ENCODE data around the gene DENND10.

DNA sequence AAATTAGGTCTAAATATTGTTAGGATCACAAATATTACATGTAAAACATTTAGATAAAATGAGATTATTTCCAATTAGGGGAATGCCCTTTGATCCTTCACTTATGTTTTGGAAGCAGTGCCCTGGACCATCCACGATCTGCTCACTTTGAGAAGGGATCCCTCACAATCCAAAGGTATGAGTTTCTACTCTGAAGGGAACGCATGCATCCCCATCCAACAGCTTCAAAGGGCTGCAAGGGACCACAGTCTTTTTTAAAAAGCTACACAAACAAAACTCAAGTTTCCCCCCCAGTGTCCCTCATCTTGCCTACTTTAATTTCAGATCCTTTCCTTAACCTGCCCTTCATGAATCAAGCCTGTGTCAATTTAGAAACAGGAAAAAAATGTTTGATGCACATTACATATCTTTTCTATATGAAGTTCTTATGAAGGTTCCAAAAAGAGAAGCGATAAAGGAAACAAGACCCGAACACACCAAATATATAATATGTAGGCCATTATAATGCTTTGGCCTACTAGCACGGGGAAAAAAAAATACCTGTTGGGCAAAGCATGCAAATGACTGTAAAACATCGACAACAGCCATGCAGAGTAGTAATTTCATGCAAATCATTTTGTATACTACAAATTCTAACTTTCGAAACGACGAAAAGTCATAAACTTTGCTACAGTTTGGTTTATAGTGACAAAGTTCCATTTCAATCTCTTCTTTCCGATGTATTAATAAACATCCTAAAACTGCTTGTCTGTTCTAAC, 25.3 kb upstream of the DENND10 start:
- TF ChIP-seq, protein P1, sequence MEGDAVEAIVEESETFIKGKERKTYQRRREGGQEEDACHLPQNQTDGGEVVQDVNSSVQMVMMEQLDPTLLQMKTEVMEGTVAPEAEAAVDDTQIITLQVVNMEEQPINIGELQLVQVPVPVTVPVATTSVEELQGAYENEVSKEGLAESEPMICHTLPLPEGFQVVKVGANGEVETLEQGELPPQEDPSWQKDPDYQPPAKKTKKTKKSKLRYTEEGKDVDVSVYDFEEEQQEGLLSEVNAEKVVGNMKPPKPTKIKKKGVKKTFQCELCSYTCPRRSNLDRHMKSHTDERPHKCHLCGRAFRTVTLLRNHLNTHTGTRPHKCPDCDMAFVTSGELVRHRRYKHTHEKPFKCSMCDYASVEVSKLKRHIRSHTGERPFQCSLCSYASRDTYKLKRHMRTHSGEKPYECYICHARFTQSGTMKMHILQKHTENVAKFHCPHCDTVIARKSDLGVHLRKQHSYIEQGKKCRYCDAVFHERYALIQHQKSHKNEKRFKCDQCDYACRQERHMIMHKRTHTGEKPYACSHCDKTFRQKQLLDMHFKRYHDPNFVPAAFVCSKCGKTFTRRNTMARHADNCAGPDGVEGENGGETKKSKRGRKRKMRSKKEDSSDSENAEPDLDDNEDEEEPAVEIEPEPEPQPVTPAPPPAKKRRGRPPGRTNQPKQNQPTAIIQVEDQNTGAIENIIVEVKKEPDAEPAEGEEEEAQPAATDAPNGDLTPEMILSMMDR (IDR thresholded peaks at IDR 0.05; ENCODE audit: low read depth, low read length, missing input control), result no peak
- TF ChIP-seq TAF1 (conservative IDR thresholded peaks at IDR 0.05), result no peak
